Endothelial cell of umbilical vein (primary cell): ENCODE results near the gene ABHD17A. TPM values are rescaled to one million over a fixed set of nuclear protein-coding genes. Genes with fewer than 3 reads are reported as not detected.

Experiments
- BruUV-seq: library from RNA; stranded (reverse); fragments of 400-500 nt; replicated peaks from 2 replicates; lab custom pipeline; 2021; lab: Mats Ljungman, UMichigan
- CTCF ChIA-PET: fragments of 300-600, 350-600 bp; sonication (Branson Sonifier 250); formaldehyde crosslinking; loops from one replicate; lab custom pipeline; 2021; ENCODE audit warnings: antibody characterized with exemption, inconsistent platforms; lab: Charles Lee
- POLR2A ChIA-PET: fragments of 300-600, 350-600 bp; sonication (Branson Sonifier 250); formaldehyde crosslinking; loops from one replicate; lab custom pipeline; 2021; ENCODE audit warnings: antibody characterized with exemption, inconsistent platforms; lab: Charles Lee
- DNase-seq: peaks from one replicate; pipeline ENCODE4 v3.0.0-alpha.2; 2011; ENCODE audit warnings: low read depth, low spot score
- FAIRE-seq: peaks from 2 replicates; lab custom pipeline; 2011; peaks lifted over from hg19 to GRCh38; lab: Jason Lieb, UNC
- H2AFZ ChIP-seq: 2 replicates; pipeline ENCODE4 v1.6.0; 2012; ENCODE audit warnings: low read depth, low read length, control low read depth, inconsistent platforms
- H3K27ac ChIP-seq: 2 replicates; pipeline ENCODE4 v1.5.1; 2011; ENCODE audit warnings: low read depth, mild to moderate bottlenecking, control low read depth, low read length, moderate library complexity; ENCODE audit not compliant: insufficient read depth
- H3K27me3 ChIP-seq, 2 experiments: 2 replicates each; pipeline versions ENCODE4 v1.6.0 to v1.6.1; 2011; ENCODE audit warnings: low read length in 2 of 2, mixed read lengths in 1 of 2; ENCODE audit not compliant: control insufficient read depth in 2 of 2, insufficient read depth in 2 of 2
- H3K36me3 ChIP-seq, 2 experiments: 2 replicates in 1 of 2; 3 replicates in 1 of 2; pipeline ENCODE4 v1.5.1; 2011; ENCODE audit warnings: low read length in 2 of 2, mild to moderate bottlenecking in 1 of 2, moderate library complexity in 1 of 2; ENCODE audit not compliant: control insufficient read depth in 2 of 2, insufficient read depth in 2 of 2; ENCODE audit errors: extremely low read depth in 1 of 2
- H3K4me1 ChIP-seq: 3 replicates; pipeline ENCODE4 v1.5.1; 2011; ENCODE audit warnings: mild to moderate bottlenecking, low read length; ENCODE audit not compliant: control insufficient read depth, insufficient read depth; ENCODE audit errors: extremely low read depth
- H3K4me2 ChIP-seq: 2 replicates; pipeline ENCODE4 v1.6.1; 2011; ENCODE audit warnings: low read length, control low read depth, mixed read lengths; ENCODE audit not compliant: insufficient read depth
- H3K4me3 ChIP-seq, 3 experiments: fragments of 200-600 bp in 1 of 3; sonication (generic), shearing (Covaris generic) in 1 of 3; replicated peaks in 1 of 3; 2 replicates each; pipeline ENCODE4 v1.5.1; 2011 to 2016; ENCODE audit warnings: control low read depth in 3 of 3, low read length in 3 of 3, mild to moderate bottlenecking in 2 of 3, inconsistent platforms in 1 of 3, low read depth in 1 of 3, moderate library complexity in 1 of 3; ENCODE audit not compliant: insufficient read depth in 1 of 3
- H3K79me2 ChIP-seq: 2 replicates; pipeline ENCODE4 v1.6.0; 2012; ENCODE audit warnings: low read length, inconsistent platforms; ENCODE audit not compliant: control insufficient read depth, insufficient read depth
- H3K9ac ChIP-seq: replicated peaks from 2 replicates; pipeline ENCODE3; 2011; ENCODE audit warnings: low read length, control low read depth; ENCODE audit not compliant: insufficient read depth; ENCODE audit errors: extremely low read depth
- H3K9me1 ChIP-seq: replicated peaks from 3 replicates; pipeline ENCODE4 v1.6.0; 2011; ENCODE audit warnings: mild to moderate bottlenecking, low read length; ENCODE audit not compliant: control insufficient read depth, insufficient read depth; ENCODE audit errors: extremely low read depth
- H3K9me3 ChIP-seq: replicated peaks from 2 replicates; pipeline ENCODE4 v1.5.1; 2012; ENCODE audit warnings: low read length, inconsistent platforms; ENCODE audit not compliant: control insufficient read depth, insufficient read depth
- H4K20me1 ChIP-seq: replicated peaks from 2 replicates; pipeline ENCODE3; 2011; ENCODE audit warnings: mild to moderate bottlenecking, low read length; ENCODE audit not compliant: control insufficient read depth, insufficient read depth; ENCODE audit errors: extremely low read depth
- EZH2 ChIP-seq: IDR thresholded peaks from 2 replicates; pipeline ENCODE4 v1.6.1; 2012; ENCODE audit warnings: borderline replicate concordance, low read depth, mild to moderate bottlenecking, moderate library complexity, low read length, inconsistent platforms; ENCODE audit not compliant: severe bottlenecking
- FOS ChIP-seq: IDR thresholded peaks from 2 replicates; pipeline ENCODE4 v1.6.1; 2011; ENCODE audit warnings: mild to moderate bottlenecking, low read length, moderate library complexity, borderline replicate concordance; ENCODE audit not compliant: insufficient read depth
- GATA2 ChIP-seq: IDR thresholded peaks from 2 replicates; pipeline ENCODE4 v1.7.0; 2011; ENCODE audit warnings: low read depth, mild to moderate bottlenecking, moderate library complexity, mixed read lengths, low read length; ENCODE audit not compliant: insufficient read length, insufficient read depth
- JUN ChIP-seq: IDR thresholded peaks from 2 replicates; pipeline ENCODE4 v1.6.1; 2011; ENCODE audit warnings: borderline replicate concordance, low read depth; ENCODE audit not compliant: insufficient read length, insufficient read depth
- MYC ChIP-seq: IDR thresholded peaks from one replicate; pipeline ENCODE4 v1.6.1; 2011; ENCODE audit warnings: mild to moderate bottlenecking, low read depth, low read length
- POLR2A ChIP-seq: IDR thresholded peaks from 2 replicates; pipeline ENCODE4 v1.6.1; 2012; ENCODE audit warnings: low read depth, mild to moderate bottlenecking, control low read depth, low read length
- POLR2AphosphoS5 ChIP-seq: IDR thresholded peaks from 2 replicates; pipeline ENCODE4 v1.6.1; 2012; ENCODE audit warnings: low read depth, mild to moderate bottlenecking, control low read depth, low read length, moderate library complexity; ENCODE audit not compliant: insufficient read depth
- dilution Hi-C: fragments of 300-500 bp; cut with MboI; formaldehyde crosslinking; loops from one replicate; pipeline ENCODE4 v1.15.0; 2019; ENCODE audit warnings: low sequenced_read_pairs; ENCODE audit not compliant: extremely low pct_ligation_motif_present
- intact Hi-C: fragments of 100-400 bp; cut with micrococcal nuclease; formaldehyde crosslinking; loops from one replicate; pipeline ENCODE4 v1.10.0; 2022
- polyA plus RNA-seq, 4 experiments: library from polyadenylated mRNA; depleted of rRNA in 3 of 4; stranded (reverse) in 3 of 4; unstranded in 1 of 4; fragments of >200 nt; gene quantifications; 2 replicates each; pipeline versions ENCODE4 v1.2.1 to v1.2.3, GENCODE V29; 2011 to 2012; ENCODE audit warnings: missing spikeins in 1 of 4
- total RNA-seq: library from RNA; stranded (reverse); gene quantifications from 2 replicates; pipeline ENCODE4 v1.2.3, GENCODE V29; 2021
- TF ChIP-seq, protein P1 (sequence below), 2 donors: IDR thresholded peaks; 1 replicate in 1 of 2; 2 replicates in 1 of 2; pipeline ENCODE4 v1.5.1; 2011; ENCODE audit warnings: low read length in 2 of 2, mild to moderate bottlenecking in 2 of 2, moderate library complexity in 2 of 2, control low read depth in 1 of 2, inconsistent platforms in 1 of 2, low read depth in 1 of 2; ENCODE audit not compliant: insufficient read depth in 1 of 2; ENCODE audit errors: extremely low read depth in 1 of 2
- TF ChIP-seq, protein P2 (sequence below): IDR thresholded peaks from 2 replicates; pipeline ENCODE4 v1.6.1; 2011; ENCODE audit not compliant: insufficient read depth, insufficient read length

The ABHD17A gene
- total and polyA plus RNA-seq, 2 donors (not counting 3 experiments of a cell fraction or from before 2014, with no cell fraction given), result 89.8 to 143 TPM

DNA sequence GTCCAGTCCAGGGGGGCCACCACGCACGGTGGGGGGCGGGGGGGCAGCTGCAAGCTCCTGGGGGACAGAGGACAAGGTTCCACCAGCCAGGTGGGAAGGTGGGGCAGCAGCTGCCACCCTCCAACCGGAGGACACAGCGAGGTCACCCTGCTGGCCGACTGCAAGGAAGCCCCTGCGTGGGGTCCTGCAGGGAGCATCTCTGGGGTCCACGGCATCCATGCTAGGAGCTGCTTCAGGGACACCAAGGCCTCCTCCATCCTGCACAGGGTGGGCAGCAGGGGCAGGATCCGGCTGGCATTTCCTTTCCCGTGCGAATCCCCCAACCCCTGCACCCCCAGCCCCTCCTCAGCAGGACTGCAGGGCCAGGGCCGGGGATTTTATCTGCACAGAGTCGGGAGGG, 13.7 kb downstream of the ABHD17A start:
- Histone ChIP-seq H3K9me1 (no peaks in the 10 kb centered on the region), H3K27ac (no peak overlapping the region), H3K4me1 (peaks cover 19% of the 10 kb centered on the region), H2AFZ (no peak overlapping the region), H4K20me1 (no peaks in the 10 kb centered on the region), H3K9me3 (no peaks in the 10 kb centered on the region), H3K36me3 (peaks cover 0 to 4% of the 10 kb centered on the region in 2 experiments), H3K4me2 (no peak overlapping the region), H3K79me2 (peaks cover 38% of the 10 kb centered on the region), H3K9ac (no peak overlapping the region), H3K27me3 (no peaks in the 10 kb centered on the region), H3K4me3 (no peak overlapping the region)
- no peak for TF ChIP-seq MYC
- TF ChIP-seq JUN, result no peak
- TF ChIP-seq, protein P1, sequence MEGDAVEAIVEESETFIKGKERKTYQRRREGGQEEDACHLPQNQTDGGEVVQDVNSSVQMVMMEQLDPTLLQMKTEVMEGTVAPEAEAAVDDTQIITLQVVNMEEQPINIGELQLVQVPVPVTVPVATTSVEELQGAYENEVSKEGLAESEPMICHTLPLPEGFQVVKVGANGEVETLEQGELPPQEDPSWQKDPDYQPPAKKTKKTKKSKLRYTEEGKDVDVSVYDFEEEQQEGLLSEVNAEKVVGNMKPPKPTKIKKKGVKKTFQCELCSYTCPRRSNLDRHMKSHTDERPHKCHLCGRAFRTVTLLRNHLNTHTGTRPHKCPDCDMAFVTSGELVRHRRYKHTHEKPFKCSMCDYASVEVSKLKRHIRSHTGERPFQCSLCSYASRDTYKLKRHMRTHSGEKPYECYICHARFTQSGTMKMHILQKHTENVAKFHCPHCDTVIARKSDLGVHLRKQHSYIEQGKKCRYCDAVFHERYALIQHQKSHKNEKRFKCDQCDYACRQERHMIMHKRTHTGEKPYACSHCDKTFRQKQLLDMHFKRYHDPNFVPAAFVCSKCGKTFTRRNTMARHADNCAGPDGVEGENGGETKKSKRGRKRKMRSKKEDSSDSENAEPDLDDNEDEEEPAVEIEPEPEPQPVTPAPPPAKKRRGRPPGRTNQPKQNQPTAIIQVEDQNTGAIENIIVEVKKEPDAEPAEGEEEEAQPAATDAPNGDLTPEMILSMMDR (IDR thresholded peaks at IDR 0.05; ENCODE audit: extremely low read depth in 1 of 2, insufficient read depth in 1 of 2, low read depth in 1 of 2, low read length in 2 of 2), result no peak
- dilution Hi-C loops (no loop called here), intact Hi-C loops (no loop called here)
- ChIA-PET CTCF (no interaction called here), POLR2A (no interaction called here)
- FAIRE-seq (no peak), DNase-seq (no peak)
- no TSS peak for BruUV-seq

DNA sequence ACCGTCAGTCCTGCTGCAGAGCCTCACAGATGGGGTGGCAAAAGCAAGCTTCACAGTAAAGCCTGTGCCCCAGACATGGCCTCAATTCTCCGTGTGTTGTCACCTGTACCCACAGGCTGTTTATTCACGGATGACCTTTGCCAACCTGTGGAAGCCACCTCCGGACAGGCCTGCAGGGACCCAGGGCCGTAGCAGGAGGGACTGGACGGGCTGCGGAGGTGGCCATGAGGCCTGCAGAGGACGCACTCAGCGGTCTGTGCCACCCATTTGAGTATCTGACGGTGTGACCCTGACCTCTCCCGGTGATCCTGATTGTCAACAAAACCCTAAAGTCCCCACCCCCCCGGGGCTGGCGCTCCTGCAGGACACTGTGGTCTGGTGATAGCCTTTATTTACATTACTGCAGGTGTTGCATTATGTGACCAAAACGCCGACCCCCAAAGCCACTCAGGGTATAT, 14.1 kb downstream of the ABHD17A start:
- H3K4me2 ChIP-seq, result no peak overlapping the region
- DNase-seq (no peak), FAIRE-seq (no peak)
- H3K4me3 ChIP-seq, result no peak overlapping the region
- no peak overlapping the region for H3K27ac ChIP-seq
- TF ChIP-seq FOS (no peak), EZH2 (no peak), GATA2 (no peak), POLR2AphosphoS5 (no peak), JUN (no peak), POLR2A (no peak), MYC (no peak)
- TF ChIP-seq, protein P1 (IDR thresholded peaks at IDR 0.05; ENCODE audit: extremely low read depth in 1 of 2, insufficient read depth in 1 of 2, low read depth in 1 of 2, low read length in 2 of 2), result no peak
- TF ChIP-seq, protein P2, sequence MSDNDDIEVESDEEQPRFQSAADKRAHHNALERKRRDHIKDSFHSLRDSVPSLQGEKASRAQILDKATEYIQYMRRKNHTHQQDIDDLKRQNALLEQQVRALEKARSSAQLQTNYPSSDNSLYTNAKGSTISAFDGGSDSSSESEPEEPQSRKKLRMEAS, result no peak
- intact Hi-C loops, result no loop called here
- peaks cover 0 to 4% of the 10 kb centered on the region in 2 experiments for H3K36me3 ChIP-seq
- CTCF ChIA-PET, result no interaction called here
- dilution Hi-C loops, result no loop called here
- no peak overlapping the region for H2AFZ ChIP-seq
- H4K20me1 ChIP-seq, result no peaks in the 10 kb centered on the region
- no peaks in the 10 kb centered on the region for H3K9me3 ChIP-seq
- H3K79me2 ChIP-seq, result peaks cover 38% of the 10 kb centered on the region
- no peaks in the 10 kb centered on the region for H3K27me3 ChIP-seq
- POLR2A ChIA-PET, result no interaction called here
- H3K9ac ChIP-seq, result no peak overlapping the region
- peaks cover 15% of the 10 kb centered on the region for H3K4me1 ChIP-seq
- H3K9me1 ChIP-seq, result no peaks in the 10 kb centered on the region
- no TSS peak for BruUV-seq
